WTC11 (cell line): ENCODE measurements around the gene PCDHGC5. TPM values are rescaled to one million over a fixed set of nuclear protein-coding genes. Genes with fewer than 3 reads are reported as not detected.

ENCODE experiments used
- ATAC-seq: fragments of 200-7000 bp; cut with Tn5 transposase; 2 replicates; pipeline ENCODE4 v1.10.0; 2021; ENCODE audit warnings: mild to moderate bottlenecking, moderate library complexity
- CTCF ChIA-PET: fragments of 300-600 bp; sonication (Branson Sonifier 250); formaldehyde crosslinking; loops from one replicate; lab custom pipeline; 2021; ENCODE audit warnings: antibody characterized with exemption; lab: Charles Lee
- POLR2A ChIA-PET: fragments of 350-600 bp; sonication (Branson Sonifier 250); formaldehyde crosslinking; loops from one replicate; lab custom pipeline; 2021; ENCODE audit warnings: antibody characterized with exemption; lab: Charles Lee
- DNase-seq: peaks from one replicate; pipeline ENCODE4 v3.0.0; 2021; ENCODE audit warnings: low spot score
- H3K27ac Mint-ChIP-seq: 2 replicates; pipeline ENCODE4 v1.8.0; 2021; ENCODE audit warnings: mixed read lengths
- H3K27me3 Mint-ChIP-seq: 2 replicates; pipeline ENCODE4 v1.8.0; 2021; ENCODE audit warnings: low read depth, mild to moderate bottlenecking, moderate library complexity, mixed read lengths
- H3K36me3 Mint-ChIP-seq: 2 replicates; pipeline ENCODE4 v1.8.0; 2021; ENCODE audit warnings: mixed read lengths
- H3K4me1 Mint-ChIP-seq: 2 replicates; pipeline ENCODE4 v1.8.0; 2022; ENCODE audit warnings: mixed read lengths
- H3K4me3 Mint-ChIP-seq: 2 replicates; pipeline ENCODE4 v1.8.0; 2021; ENCODE audit warnings: mild to moderate bottlenecking, moderate library complexity, mixed read lengths
- H3K9me3 Mint-ChIP-seq: 2 replicates; pipeline ENCODE4 v1.8.0; 2021; ENCODE audit warnings: mixed read lengths
- ATF1 ChIP-seq: sonication (generic); formaldehyde crosslinking; IDR thresholded peaks from 2 replicates; pipeline ENCODE4 v1.8.1; 2023; ENCODE audit warnings: mild to moderate bottlenecking, moderate library complexity, missing genetic modification reagents
- CBFB ChIP-seq: sonication (generic); formaldehyde crosslinking; IDR thresholded peaks from 2 replicates; pipeline ENCODE4 v1.8.1; 2022; ENCODE audit warnings: mild to moderate bottlenecking, low read depth, missing genetic modification reagents
- CREM ChIP-seq: sonication (generic); formaldehyde crosslinking; IDR thresholded peaks from 2 replicates; pipeline ENCODE4 v1.8.1; 2022; ENCODE audit warnings: mild to moderate bottlenecking, missing genetic modification reagents, moderate library complexity
- FOXK1 ChIP-seq: sonication (generic); formaldehyde crosslinking; IDR thresholded peaks from 2 replicates; pipeline ENCODE4 v1.8.0; 2022; ENCODE audit warnings: mild to moderate bottlenecking, moderate library complexity, missing genetic modification reagents
- GTF2I ChIP-seq: fragments of 250-450 bp; sonication (Bioruptor Pico); conservative IDR thresholded peaks from 2 replicates; pipeline ENCODE4 v1.4.0; 2021; ENCODE audit warnings: mild to moderate bottlenecking
- HMGA2 ChIP-seq: fragments of 250-450 bp; sonication (Bioruptor Pico); IDR thresholded peaks from 2 replicates; pipeline ENCODE4 v1.4.0; 2021; ENCODE audit warnings: mild to moderate bottlenecking, moderate library complexity
- IRF2 ChIP-seq: sonication (generic); formaldehyde crosslinking; IDR thresholded peaks from 2 replicates; pipeline ENCODE4 v1.8.0; 2022; ENCODE audit warnings: low read depth, missing genetic modification reagents, borderline replicate concordance
- KAT7 ChIP-seq: sonication (generic); formaldehyde crosslinking; IDR thresholded peaks from 2 replicates; pipeline ENCODE4 v1.8.1; 2023; ENCODE audit warnings: missing genetic modification reagents, mild to moderate bottlenecking, borderline replicate concordance
- SP1 ChIP-seq: sonication (generic); formaldehyde crosslinking; conservative IDR thresholded peaks from 2 replicates; pipeline ENCODE4 v1.8.1; 2022; ENCODE audit warnings: missing genetic modification reagents
- TCF7 ChIP-seq: sonication (generic); formaldehyde crosslinking; IDR thresholded peaks from 2 replicates; pipeline ENCODE4 v1.8.0; 2022; ENCODE audit warnings: mild to moderate bottlenecking, low read depth, missing genetic modification reagents, moderate library complexity
- ZBTB21 ChIP-seq: sonication (generic); formaldehyde crosslinking; IDR thresholded peaks from 2 replicates; pipeline ENCODE4 v1.8.1; 2023; ENCODE audit warnings: mild to moderate bottlenecking, missing genetic modification reagents, borderline replicate concordance
- ZNF219 ChIP-seq: sonication (generic); formaldehyde crosslinking; IDR thresholded peaks from 2 replicates; pipeline ENCODE4 v1.8.0; 2023; ENCODE audit warnings: missing genetic modification reagents, mild to moderate bottlenecking, borderline replicate concordance
- ZNF671 ChIP-seq: fragments of 250-450 bp; sonication (Bioruptor Pico); IDR thresholded peaks from 2 replicates; pipeline ENCODE4 v1.8.0; 2021; ENCODE audit warnings: mild to moderate bottlenecking
- total RNA-seq: library from RNA; stranded (reverse); gene quantifications from 3 replicates; pipeline ENCODE4 v1.2.3, GENCODE V29; 2021
- TF ChIP-seq, protein P1 (sequence below): sonication (generic); formaldehyde crosslinking; conservative IDR thresholded peaks from 2 replicates; pipeline ENCODE4 v1.8.1; 2022; ENCODE audit warnings: mild to moderate bottlenecking, missing genetic modification reagents
- TF ChIP-seq, protein P2 (sequence below): sonication (generic); formaldehyde crosslinking; IDR thresholded peaks from 2 replicates; pipeline ENCODE4 v1.8.1; 2023; ENCODE audit warnings: mild to moderate bottlenecking, missing genetic modification reagents
- TF ChIP-seq, protein P3 (sequence below): sonication (generic); formaldehyde crosslinking; IDR thresholded peaks from 2 replicates; pipeline ENCODE4 v1.8.0; 2023; ENCODE audit warnings: mild to moderate bottlenecking, missing genetic modification reagents
- TF ChIP-seq, protein P4 (sequence below): sonication (generic); formaldehyde crosslinking; IDR thresholded peaks from 2 replicates; pipeline ENCODE4 v1.8.0; 2022; ENCODE audit warnings: mild to moderate bottlenecking, missing genetic modification reagents
- TF ChIP-seq, protein P5 (sequence below): sonication (generic); formaldehyde crosslinking; IDR thresholded peaks from 2 replicates; pipeline ENCODE4 v1.8.0; 2023; ENCODE audit warnings: missing genetic modification reagents, mild to moderate bottlenecking, borderline replicate concordance
- TF ChIP-seq, protein P6 (sequence below): sonication (generic); formaldehyde crosslinking; IDR thresholded peaks from 2 replicates; pipeline ENCODE4 v1.8.1; 2022; ENCODE audit warnings: mild to moderate bottlenecking, missing genetic modification reagents, moderate library complexity, borderline replicate concordance

PCDHGC5 gene
- total RNA-seq, 1 experiment from 2014 or later, result 1.5 TPM

DNA sequence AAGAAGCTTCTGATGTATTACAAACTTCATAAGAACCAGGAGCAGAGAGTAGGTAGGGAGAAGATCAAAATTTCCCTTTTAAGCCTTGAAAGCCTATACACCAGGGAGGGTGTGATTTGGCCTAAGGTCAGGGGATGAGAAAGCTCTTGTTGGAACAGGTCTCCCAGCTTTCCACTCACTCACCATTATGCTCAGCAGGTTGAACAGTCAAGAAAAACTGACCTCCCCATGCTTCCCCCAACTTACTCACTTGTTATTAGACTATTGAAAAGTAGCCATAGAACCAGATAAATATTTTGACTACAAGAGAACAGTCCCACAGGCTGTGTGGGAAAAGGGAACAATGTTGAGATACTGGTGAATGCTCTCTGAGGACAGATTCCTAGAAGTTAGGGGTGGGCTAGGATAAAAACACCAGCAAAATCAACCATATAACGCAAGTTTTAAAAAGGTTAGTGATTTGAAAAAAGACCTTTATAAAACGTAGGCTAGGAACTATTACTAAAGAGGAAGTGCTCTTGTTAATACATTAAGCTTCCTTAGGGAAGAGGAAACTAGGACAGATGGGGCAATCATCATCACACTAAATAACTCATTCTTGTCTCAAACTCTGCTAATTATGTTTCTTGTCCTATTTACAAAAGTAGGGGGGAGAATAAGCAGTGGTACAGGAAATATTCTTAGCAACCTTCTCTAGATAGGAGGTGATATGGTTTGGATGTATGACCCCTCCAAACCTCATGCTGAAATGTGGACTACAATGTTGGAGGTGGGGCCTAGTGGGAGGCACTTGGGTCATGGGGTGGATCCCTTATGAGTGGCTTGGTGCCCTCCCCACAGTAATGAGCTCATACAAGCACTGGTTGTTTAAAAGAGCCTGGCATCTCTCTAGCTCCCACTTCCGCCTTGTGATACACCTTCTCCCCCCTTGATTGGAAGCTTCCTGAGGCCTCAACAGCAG is 31.0 kb downstream of the PCDHGC5 start:
- Mint-ChIP-seq H3K4me1 (peaks cover 29% of the 10 kb centered on the region), H3K27ac (no peak overlapping the region)
- CTCF ChIA-PET, result interaction anchor here (0.7 to 2.2 kb wide), 5 partner anchors 38 to 399 kb away, joined by 3 to 8 read pairs (median 3); partner anchors contain the start of genes PCDHB4, PCDHGA10, PCDHGA11 and PCDHGB2

DNA sequence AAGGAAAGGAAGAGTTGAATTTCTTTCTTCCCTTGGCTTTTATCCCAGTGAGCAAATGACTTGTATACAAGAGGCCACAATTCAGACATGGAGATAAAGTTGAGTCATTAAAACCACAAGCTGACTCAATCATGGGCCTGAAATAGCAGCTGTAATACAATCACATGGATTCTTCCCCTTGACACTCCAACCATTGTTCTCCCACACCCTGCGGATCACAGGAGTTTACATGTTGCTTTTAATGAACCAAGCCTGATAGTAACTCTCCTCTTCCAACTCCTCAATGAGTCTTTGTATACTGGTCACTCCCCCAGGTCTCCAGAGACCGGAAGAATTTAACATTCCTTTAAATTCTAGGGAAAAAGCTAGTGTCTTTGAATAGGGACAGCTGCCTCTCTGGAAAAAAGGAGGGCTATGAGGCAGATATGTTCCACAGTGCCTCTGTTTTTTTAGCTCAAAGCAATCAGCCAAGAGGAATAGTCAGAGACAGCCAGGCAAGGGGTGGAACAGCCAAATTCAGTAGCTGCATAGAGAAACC is 32.4 kb downstream of the PCDHGC5 start:
- H3K36me3 Mint-ChIP-seq, result peaks cover 53% of the 10 kb centered on the region
- H3K4me1 Mint-ChIP-seq, result peaks cover 28% of the 10 kb centered on the region
- H3K9me3 Mint-ChIP-seq, result no peaks in the 10 kb centered on the region
- H3K27ac Mint-ChIP-seq, result no peak overlapping the region
- ATAC-seq, result no peak
- no peaks in the 10 kb centered on the region for H3K27me3 Mint-ChIP-seq
- CTCF ChIA-PET, result interaction anchor here (1.0 to 2.2 kb wide), 8 partner anchors 9 to 322 kb away, joined by 3 to 8 read pairs (median 5); partner anchors contain the start of genes PCDHB11, PCDHB15, PCDHGA10 and PCDHGA11
- POLR2A ChIA-PET, result interaction anchor here (1.5 kb wide), 1 partner anchor 8 kb away, joined by 4 read pairs; no protein-coding TSS in a partner anchor
- no peak for DNase-seq
- no peak for TF ChIP-seq CREM (CRISPR knock-in tag)
- TF ChIP-seq, protein P1, sequence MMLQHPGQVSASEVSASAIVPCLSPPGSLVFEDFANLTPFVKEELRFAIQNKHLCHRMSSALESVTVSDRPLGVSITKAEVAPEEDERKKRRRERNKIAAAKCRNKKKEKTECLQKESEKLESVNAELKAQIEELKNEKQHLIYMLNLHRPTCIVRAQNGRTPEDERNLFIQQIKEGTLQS, result no peak
- TF ChIP-seq, protein P2, sequence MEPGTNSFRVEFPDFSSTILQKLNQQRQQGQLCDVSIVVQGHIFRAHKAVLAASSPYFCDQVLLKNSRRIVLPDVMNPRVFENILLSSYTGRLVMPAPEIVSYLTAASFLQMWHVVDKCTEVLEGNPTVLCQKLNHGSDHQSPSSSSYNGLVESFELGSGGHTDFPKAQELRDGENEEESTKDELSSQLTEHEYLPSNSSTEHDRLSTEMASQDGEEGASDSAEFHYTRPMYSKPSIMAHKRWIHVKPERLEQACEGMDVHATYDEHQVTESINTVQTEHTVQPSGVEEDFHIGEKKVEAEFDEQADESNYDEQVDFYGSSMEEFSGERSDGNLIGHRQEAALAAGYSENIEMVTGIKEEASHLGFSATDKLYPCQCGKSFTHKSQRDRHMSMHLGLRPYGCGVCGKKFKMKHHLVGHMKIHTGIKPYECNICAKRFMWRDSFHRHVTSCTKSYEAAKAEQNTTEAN (CRISPR knock-in tag), result no peak
- TF ChIP-seq ZNF671 (CRISPR knock-in tag), result no peak
- TF ChIP-seq, protein P3, sequence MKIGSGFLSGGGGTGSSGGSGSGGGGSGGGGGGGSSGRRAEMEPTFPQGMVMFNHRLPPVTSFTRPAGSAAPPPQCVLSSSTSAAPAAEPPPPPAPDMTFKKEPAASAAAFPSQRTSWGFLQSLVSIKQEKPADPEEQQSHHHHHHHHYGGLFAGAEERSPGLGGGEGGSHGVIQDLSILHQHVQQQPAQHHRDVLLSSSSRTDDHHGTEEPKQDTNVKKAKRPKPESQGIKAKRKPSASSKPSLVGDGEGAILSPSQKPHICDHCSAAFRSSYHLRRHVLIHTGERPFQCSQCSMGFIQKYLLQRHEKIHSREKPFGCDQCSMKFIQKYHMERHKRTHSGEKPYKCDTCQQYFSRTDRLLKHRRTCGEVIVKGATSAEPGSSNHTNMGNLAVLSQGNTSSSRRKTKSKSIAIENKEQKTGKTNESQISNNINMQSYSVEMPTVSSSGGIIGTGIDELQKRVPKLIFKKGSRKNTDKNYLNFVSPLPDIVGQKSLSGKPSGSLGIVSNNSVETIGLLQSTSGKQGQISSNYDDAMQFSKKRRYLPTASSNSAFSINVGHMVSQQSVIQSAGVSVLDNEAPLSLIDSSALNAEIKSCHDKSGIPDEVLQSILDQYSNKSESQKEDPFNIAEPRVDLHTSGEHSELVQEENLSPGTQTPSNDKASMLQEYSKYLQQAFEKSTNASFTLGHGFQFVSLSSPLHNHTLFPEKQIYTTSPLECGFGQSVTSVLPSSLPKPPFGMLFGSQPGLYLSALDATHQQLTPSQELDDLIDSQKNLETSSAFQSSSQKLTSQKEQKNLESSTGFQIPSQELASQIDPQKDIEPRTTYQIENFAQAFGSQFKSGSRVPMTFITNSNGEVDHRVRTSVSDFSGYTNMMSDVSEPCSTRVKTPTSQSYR (CRISPR knock-in tag), result no peak
- TF ChIP-seq FOXK1 (CRISPR knock-in tag), result no peak
- no peak for TF ChIP-seq ZNF219 (CRISPR knock-in tag)
- TF ChIP-seq CBFB, result no peak
- TF ChIP-seq KAT7 (CRISPR knock-in tag), result no peak
- no peak for TF ChIP-seq HMGA2 (CRISPR knock-in tag)
- no peak for TF ChIP-seq GTF2I
- no peak for TF ChIP-seq SP1
- no peak for TF ChIP-seq ZBTB21 (CRISPR knock-in tag)
- TF ChIP-seq, protein P4, sequence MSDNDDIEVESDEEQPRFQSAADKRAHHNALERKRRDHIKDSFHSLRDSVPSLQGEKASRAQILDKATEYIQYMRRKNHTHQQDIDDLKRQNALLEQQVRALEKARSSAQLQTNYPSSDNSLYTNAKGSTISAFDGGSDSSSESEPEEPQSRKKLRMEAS (CRISPR knock-in tag), result no peak
- TF ChIP-seq, protein P5, sequence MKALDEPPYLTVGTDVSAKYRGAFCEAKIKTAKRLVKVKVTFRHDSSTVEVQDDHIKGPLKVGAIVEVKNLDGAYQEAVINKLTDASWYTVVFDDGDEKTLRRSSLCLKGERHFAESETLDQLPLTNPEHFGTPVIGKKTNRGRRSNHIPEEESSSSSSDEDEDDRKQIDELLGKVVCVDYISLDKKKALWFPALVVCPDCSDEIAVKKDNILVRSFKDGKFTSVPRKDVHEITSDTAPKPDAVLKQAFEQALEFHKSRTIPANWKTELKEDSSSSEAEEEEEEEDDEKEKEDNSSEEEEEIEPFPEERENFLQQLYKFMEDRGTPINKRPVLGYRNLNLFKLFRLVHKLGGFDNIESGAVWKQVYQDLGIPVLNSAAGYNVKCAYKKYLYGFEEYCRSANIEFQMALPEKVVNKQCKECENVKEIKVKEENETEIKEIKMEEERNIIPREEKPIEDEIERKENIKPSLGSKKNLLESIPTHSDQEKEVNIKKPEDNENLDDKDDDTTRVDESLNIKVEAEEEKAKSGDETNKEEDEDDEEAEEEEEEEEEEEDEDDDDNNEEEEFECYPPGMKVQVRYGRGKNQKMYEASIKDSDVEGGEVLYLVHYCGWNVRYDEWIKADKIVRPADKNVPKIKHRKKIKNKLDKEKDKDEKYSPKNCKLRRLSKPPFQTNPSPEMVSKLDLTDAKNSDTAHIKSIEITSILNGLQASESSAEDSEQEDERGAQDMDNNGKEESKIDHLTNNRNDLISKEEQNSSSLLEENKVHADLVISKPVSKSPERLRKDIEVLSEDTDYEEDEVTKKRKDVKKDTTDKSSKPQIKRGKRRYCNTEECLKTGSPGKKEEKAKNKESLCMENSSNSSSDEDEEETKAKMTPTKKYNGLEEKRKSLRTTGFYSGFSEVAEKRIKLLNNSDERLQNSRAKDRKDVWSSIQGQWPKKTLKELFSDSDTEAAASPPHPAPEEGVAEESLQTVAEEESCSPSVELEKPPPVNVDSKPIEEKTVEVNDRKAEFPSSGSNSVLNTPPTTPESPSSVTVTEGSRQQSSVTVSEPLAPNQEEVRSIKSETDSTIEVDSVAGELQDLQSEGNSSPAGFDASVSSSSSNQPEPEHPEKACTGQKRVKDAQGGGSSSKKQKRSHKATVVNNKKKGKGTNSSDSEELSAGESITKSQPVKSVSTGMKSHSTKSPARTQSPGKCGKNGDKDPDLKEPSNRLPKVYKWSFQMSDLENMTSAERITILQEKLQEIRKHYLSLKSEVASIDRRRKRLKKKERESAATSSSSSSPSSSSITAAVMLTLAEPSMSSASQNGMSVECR, result no peak
- TF ChIP-seq, protein P6, sequence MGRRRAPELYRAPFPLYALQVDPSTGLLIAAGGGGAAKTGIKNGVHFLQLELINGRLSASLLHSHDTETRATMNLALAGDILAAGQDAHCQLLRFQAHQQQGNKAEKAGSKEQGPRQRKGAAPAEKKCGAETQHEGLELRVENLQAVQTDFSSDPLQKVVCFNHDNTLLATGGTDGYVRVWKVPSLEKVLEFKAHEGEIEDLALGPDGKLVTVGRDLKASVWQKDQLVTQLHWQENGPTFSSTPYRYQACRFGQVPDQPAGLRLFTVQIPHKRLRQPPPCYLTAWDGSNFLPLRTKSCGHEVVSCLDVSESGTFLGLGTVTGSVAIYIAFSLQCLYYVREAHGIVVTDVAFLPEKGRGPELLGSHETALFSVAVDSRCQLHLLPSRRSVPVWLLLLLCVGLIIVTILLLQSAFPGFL (CRISPR knock-in tag), result no peak
- TF ChIP-seq TCF7 (CRISPR knock-in tag), result no peak
- H3K4me3 Mint-ChIP-seq, result no peak overlapping the region

More for the DNA sequence above, 31.0 kb downstream of the PCDHGC5 start:
- DNase-seq (no peak), ATAC-seq (no peak)
- no peaks in the 10 kb centered on the region for H3K27me3 Mint-ChIP-seq
- TF ChIP-seq IRF2 (CRISPR knock-in tag) (no peak), ATF1 (CRISPR knock-in tag) (no peak)
- H3K9me3 Mint-ChIP-seq, result no peaks in the 10 kb centered on the region
- H3K36me3 Mint-ChIP-seq, result peaks cover 54% of the 10 kb centered on the region
- no peak overlapping the region for H3K4me3 Mint-ChIP-seq
- POLR2A ChIA-PET, result no interaction called here
